HG03460 (cell line): Measurements from ENCODE around the gene ITPR3.
A peak's percentile ranks its signal among the peaks of the same experiment; 100 is the strongest.
"Not testable (repeated sequence)": the region's sequence is repeated elsewhere in the genome, so short reads cannot be mapped to it uniquely, and the experiment has no call there.

Experiments used
- ATAC-seq: cut with Tn5 transposase; IDR thresholded peaks from one replicate; pipeline ENCODE4 v1.9.1; 2021; ENCODE audit not compliant: unreplicated experiment

Gene ITPR3

GRCh38 chr6:33610779-33611732, 10.1 kb upstream of the ITPR3 start:
- ATAC-seq = no peak

GRCh38 chr6:33613146-33613794, 7.9 kb upstream of the ITPR3 start:
- ATAC-seq = no peak

GRCh38 chr6:33613795-33614168, 7.3 kb upstream of the ITPR3 start:
- ATAC-seq = no peak

GRCh38 chr6:33616113-33616512, 5.0 kb upstream of the ITPR3 start:
- ATAC-seq = no peak

GRCh38 chr6:33616913-33617312, 4.2 kb upstream of the ITPR3 start:
- ATAC-seq = no peak

GRCh38 chr6:33619166-33619840, 1.8 kb upstream of the ITPR3 start:
- no peak for ATAC-seq

GRCh38 chr6:33620158-33620855, 815 bp upstream of the ITPR3 start:
- ATAC-seq = no peak

GRCh38 chr6:33621711-33622388, 728 bp downstream of the ITPR3 start:
- ATAC-seq = peak; percentile 25

- no peak for ATAC-seq
Observed at GRCh38 chr6:33622456-33623431, 1.6 kb downstream of the ITPR3 start.

- ATAC-seq = no peak
Observed at GRCh38 chr6:33623895-33624381, 2.8 kb downstream of the ITPR3 start.

GRCh38 chr6:33624856-33625255, 3.7 kb downstream of the ITPR3 start:
- no peak for ATAC-seq

- ATAC-seq = no peak
Observed at GRCh38 chr6:33627876-33628275, 6.8 kb downstream of the ITPR3 start.

GRCh38 chr6:33628401-33628964, 7.4 kb downstream of the ITPR3 start:
- ATAC-seq = no peak

- ATAC-seq = no peak
Observed at GRCh38 chr6:33630014-33630413, 8.9 kb downstream of the ITPR3 start.

GRCh38 chr6:33631521-33631920, 10.4 kb downstream of the ITPR3 start:
- not testable (repeated sequence) for ATAC-seq

- ATAC-seq = no peak
Observed at GRCh38 chr6:33631971-33632557, 10.9 kb downstream of the ITPR3 start.

- no peak for ATAC-seq
Observed at GRCh38 chr6:33632558-33633039, 11.5 kb downstream of the ITPR3 start.

- no peak for ATAC-seq
Observed at GRCh38 chr6:33633084-33633461, 12.0 kb downstream of the ITPR3 start.
